IPS-NIHi11 (cell line): Measurements from ENCODE around the gene SNTB2.
"Not testable (repeated sequence)": the region's sequence is repeated elsewhere in the genome, so short reads cannot be mapped to it uniquely, and the experiment has no call there.

ENCODE experiments used
- DNase-seq: peaks from one replicate; pipeline ENCODE4 v3.0.0; 2012; ENCODE audit warnings: mixed read lengths, low spot score

Gene SNTB2

GRCh38 chr16:69286941-69287713 lies 100.2 kb downstream of the SNTB2 start:
- DNase-seq: peak; percentile 28

- not testable (repeated sequence) for DNase-seq
These were observed 104.7 kb downstream of the SNTB2 start for GRCh38 chr16:69291657-69292056.

GRCh38 chr16:69293401-69293800 lies 106.4 kb downstream of the SNTB2 start:
- DNase-seq: no peak

- no peak for DNase-seq
These were observed 107.1 kb downstream of the SNTB2 start for GRCh38 chr16:69294051-69294450.

- not testable (repeated sequence) for DNase-seq
These were observed 109.8 kb downstream of the SNTB2 start for GRCh38 chr16:69296771-69297170.

GRCh38 chr16:69298261-69298660 lies 111.3 kb downstream of the SNTB2 start:
- no peak for DNase-seq

GRCh38 chr16:69301187-69301586 lies 114.2 kb downstream of the SNTB2 start:
- DNase-seq: no peak

- DNase-seq: no peak
These were observed 114.9 kb downstream of the SNTB2 start for GRCh38 chr16:69301861-69302260.

- no peak for DNase-seq
These were observed 115.3 kb downstream of the SNTB2 start for GRCh38 chr16:69302301-69302700.

- DNase-seq: no peak
These were observed 119.1 kb downstream of the SNTB2 start for GRCh38 chr16:69306031-69306430.

GRCh38 chr16:69307091-69307490 lies 120.1 kb downstream of the SNTB2 start:
- no peak for DNase-seq

GRCh38 chr16:69307856-69308255 lies 120.9 kb downstream of the SNTB2 start:
- no peak for DNase-seq

GRCh38 chr16:69309316-69309715 lies 122.4 kb downstream of the SNTB2 start:
- DNase-seq: no peak

- DNase-seq: peak; percentile 98
These were observed 123.9 kb downstream of the SNTB2 start, which contains the start of gene VPS4A for GRCh38 chr16:69310653-69311532. TSS of gene VPS4A (plus strand) at chr16:69311350. CDS start at chr16:69311512, 162 bp downstream.

- DNase-seq: peak; percentile 67
These were observed 124.8 kb downstream of the SNTB2 start for GRCh38 chr16:69311533-69312387.

GRCh38 chr16:69313469-69313868 lies 126.5 kb downstream of the SNTB2 start:
- DNase-seq: no peak

- no peak for DNase-seq
These were observed 127.6 kb downstream of the SNTB2 start for GRCh38 chr16:69314534-69314933.

- no peak for DNase-seq
These were observed 128.7 kb downstream of the SNTB2 start for GRCh38 chr16:69315486-69316311.

- no peak for DNase-seq
These were observed 129.7 kb downstream of the SNTB2 start for GRCh38 chr16:69316595-69317034.

GRCh38 chr16:69318177-69318910 lies 131.4 kb downstream of the SNTB2 start:
- DNase-seq: no peak
